GM12892 (cell line): ENCODE results near the gene RHNO1.
A peak's percentile ranks its signal among the peaks of the same experiment; 100 is the strongest.

Source experiments
- DNase-seq: peaks from one replicate; pipeline ENCODE4 v3.0.0; 2011; ENCODE audit not compliant: insufficient read length
- FAIRE-seq: peaks from 2 replicates; lab custom pipeline; 2011; peaks lifted over from hg19 to GRCh38; lab: Jason Lieb, UNC
- POLR2A ChIP-seq: IDR thresholded peaks from 2 replicates; pipeline ENCODE4 v1.6.1; 2011; ENCODE audit warnings: low read depth, low read length, control low read depth
- POLR2AphosphoS5 ChIP-seq: IDR thresholded peaks from 2 replicates; pipeline ENCODE4 v1.6.1; 2011; ENCODE audit warnings: low read depth, low read length, control low read depth
- TAF1 ChIP-seq: IDR thresholded peaks from 2 replicates; pipeline ENCODE4 v1.6.1; 2011; ENCODE audit warnings: low read depth, mild to moderate bottlenecking, control low read depth, low read length, borderline replicate concordance

RHNO1 gene

DNA sequence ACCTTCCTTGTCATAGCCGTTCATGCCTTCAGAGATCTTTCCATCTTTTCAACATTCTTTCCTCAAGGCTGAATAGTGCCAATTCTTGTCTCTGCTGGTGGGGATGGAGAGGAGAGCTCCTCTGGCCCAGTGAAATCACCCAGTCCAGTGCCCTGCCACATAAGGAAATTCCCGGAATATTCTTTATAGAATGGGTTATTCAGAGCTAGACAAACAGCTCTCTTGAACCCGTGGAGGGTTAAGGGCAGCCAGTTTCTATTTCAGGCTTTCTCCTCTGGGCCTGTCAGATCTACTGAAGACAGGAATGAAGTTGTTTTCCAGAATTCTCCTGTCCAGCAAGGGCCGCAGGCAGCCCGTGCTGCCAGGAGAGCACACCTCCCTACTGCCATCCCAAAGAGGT, 34.1 kb upstream of the RHNO1 start:
- TF ChIP-seq TAF1 (no peak), POLR2AphosphoS5 (no peak), POLR2A (no peak)
- FAIRE-seq (no peak), DNase-seq (no peak)

DNA sequence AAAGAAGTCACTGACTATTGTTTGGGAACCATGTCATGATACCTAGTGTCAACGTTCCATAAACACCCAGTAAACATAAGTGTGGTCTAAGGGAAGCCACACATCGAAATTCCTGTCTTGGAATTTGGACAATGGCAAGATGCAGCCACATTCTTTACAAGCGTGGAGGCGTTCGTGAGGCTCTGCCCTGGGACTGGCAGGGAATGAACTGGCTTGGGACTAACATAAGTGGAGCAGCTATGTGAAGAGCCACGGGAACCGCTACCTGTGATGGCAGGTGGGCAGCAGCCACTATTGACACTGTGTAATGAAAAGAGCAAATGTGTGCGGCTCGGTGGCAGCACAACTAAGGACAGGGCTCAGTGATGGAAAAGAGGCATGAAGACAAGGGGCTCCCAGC, 32.2 kb upstream of the RHNO1 start:
- FAIRE-seq (no peak), DNase-seq (no peak)
- no peak for TF ChIP-seq POLR2AphosphoS5
- no peak for TF ChIP-seq POLR2A
- no peak for TF ChIP-seq TAF1

GRCh38 chr12:2845280-2845679, 31.7 kb upstream of the RHNO1 start:
- no peak for TF ChIP-seq POLR2AphosphoS5
- no peak for TF ChIP-seq POLR2A
- no peak for TF ChIP-seq TAF1
- no peak for DNase-seq
- no peak for FAIRE-seq

DNA sequence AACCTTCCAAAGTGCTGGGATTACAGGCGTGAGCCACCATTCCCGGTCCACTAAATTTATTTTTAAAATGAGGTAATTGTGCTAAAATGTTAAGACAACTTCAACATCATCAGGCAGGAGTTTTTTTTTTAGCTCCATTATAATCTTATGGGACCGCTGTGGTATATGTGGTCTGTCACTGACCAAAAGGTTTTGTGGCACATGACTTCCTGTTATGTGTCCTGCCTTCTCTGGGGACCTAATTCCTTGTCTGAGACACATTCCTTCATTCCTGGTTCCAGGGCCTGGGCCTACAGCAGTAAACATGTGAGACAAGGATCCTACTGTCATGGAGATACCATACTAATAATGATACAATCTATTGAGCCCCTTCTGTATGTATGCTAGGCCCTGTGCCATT, 25.1 kb upstream of the RHNO1 start:
- FAIRE-seq (no peak), DNase-seq (no peak)
- TF ChIP-seq TAF1 (no peak), POLR2A (no peak), POLR2AphosphoS5 (no peak)

DNA sequence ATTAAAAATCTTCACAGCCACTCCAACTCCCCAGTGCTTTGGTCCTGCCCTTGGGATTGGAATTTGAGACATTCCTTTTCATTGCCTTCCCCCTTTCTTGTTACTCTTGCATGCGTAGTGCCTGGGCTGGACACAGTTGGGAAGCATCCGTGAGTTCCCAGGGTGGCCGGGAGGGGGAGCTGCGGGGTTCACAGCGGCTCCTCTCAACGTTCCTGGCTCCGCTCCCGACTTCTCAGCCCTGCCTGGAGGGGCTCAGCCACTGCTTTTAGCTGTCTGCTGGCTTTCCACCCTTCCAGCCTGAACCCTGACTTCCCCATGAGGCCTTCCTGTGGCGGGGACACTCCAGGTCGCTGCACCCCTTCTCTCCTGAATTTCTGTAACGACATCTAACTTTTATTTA, 23.4 kb upstream of the RHNO1 start:
- FAIRE-seq (no peak), DNase-seq (peak; percentile 59)
- TF ChIP-seq POLR2A (no peak), TAF1 (no peak)

DNA sequence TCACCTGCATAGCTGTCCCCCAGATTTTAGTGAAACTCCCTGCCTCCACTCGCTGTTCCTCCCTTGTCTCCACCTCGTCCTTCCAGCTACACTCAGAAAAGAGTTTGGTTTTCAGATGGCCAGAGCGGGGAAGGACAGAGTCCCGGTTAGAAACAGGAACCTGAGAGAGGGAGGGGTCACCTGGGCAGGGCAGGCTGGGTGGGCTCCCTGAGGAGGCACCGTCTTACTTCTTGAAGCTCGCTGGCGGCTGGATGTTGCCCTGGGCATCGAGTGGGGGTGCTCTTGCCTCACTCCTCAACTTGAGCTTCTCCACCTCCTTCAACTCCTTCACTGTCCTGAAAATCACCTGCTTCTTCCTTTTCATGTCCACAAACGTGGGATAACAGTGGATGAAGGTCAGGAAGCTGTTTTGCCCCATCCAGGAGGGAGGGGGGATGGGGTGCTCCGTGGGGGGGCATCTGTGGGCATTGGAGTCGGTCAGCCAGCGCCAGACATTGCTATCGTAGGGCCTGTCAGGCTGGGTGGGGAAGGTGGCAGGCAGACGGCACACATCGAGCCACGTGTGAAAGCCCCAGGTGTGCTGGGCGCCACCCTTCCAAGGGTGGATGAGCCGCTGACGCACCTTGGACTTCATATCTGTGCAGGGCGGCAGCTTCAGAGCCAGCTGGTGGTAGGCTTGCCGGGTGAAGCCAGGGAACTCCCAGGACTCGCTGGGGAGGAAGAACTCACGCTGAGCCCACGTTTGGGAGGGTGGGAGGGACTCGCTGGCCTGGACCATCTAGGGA, 22.2 kb upstream of the RHNO1 start:
- FAIRE-seq: no peak
- TF ChIP-seq POLR2AphosphoS5: no peak
- no peak for TF ChIP-seq POLR2A
- TF ChIP-seq TAF1: no peak
- no peak for DNase-seq

- DNase-seq (no peak), FAIRE-seq (no peak)
- no peak for TF ChIP-seq POLR2A
- TF ChIP-seq POLR2AphosphoS5: no peak
Observed at GRCh38 chr12:2855546-2855945, 21.5 kb upstream of the RHNO1 start.

DNA sequence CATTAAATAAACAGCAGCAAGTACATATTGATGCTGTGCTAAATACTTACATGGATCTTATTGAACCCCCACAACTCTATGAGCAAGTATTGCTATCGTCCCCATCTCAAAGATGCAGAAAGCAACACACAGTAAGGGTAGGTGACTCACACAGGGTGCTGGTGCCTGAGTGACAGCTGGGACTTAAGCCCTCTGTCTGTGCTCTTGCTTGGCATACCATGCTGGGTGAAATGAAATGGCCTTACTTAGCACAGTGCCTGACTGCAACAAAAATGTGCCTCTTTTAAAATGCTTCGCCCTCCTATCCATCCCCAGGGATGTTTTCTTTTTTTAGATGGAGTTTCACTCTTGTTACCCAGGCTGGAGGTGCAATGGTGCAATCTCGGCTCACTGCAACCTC, 21.0 kb upstream of the RHNO1 start:
- DNase-seq: no peak
- no peak for FAIRE-seq
- TF ChIP-seq POLR2AphosphoS5 (no peak), TAF1 (no peak), POLR2A (no peak)

- TF ChIP-seq TAF1 (no peak), POLR2AphosphoS5 (no peak), POLR2A (no peak)
- DNase-seq (no peak), FAIRE-seq (no peak)
Observed at GRCh38 chr12:2857021-2857431, 20.0 kb upstream of the RHNO1 start, which contains the start of gene TEX52. Gene TEX52, minus strand, starts transcription at chr12:2857039. Its CDS starts 13 bp downstream, at chr12:2857026.

- no peak for FAIRE-seq
- no peak for DNase-seq
- TF ChIP-seq POLR2A (no peak), TAF1 (no peak), POLR2AphosphoS5 (no peak)
Observed at GRCh38 chr12:2857576-2857975, 19.4 kb upstream of the RHNO1 start.

- FAIRE-seq (no peak), DNase-seq (no peak)
- TF ChIP-seq TAF1 (no peak), POLR2A (peak; percentile 38; the same call in 1 of the 2 replicates)
Observed at GRCh38 chr12:2858334-2858733, 18.7 kb upstream of the RHNO1 start.

DNA sequence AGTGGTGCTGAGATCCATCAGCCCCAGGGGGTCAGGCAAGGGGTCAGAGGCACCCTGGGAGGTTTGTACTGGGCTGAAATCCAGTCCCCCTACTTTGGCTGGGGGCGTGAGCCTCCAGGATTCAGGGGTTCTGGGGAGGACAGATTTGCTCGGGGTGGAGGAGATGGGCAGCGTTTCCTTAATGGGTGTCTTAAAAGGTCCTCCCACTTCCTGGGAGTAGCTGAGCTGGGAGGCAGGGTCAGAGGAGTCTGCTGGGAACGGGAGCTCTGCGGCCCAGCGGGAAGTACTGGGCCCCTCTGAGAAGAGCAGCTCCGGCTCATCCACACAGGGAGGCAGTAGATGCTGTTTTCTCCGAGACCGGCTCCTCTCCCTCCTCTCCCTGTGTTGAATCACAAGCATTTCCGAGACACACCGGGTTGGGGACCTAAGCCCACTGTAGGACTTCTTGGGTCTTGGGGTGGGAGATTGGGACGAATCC, 18.0 kb upstream of the RHNO1 start:
- DNase-seq (no peak), FAIRE-seq (no peak)
- TF ChIP-seq POLR2AphosphoS5 (no peak), POLR2A (no peak), TAF1 (no peak)
